Measurements from ENCODE around the gene LYSET. TPM values are rescaled to one million over a fixed set of nuclear protein-coding genes. Genes with fewer than 3 reads are reported as not detected.

LYSET gene
- total RNA-seq, 3 donors from 2014 or later: 10.8 to 14.9 (median 11.4) TPM

- Histone ChIP-seq H3K27me3 (no peaks in the 10 kb centered on the region), H3K4me3 (no peak overlapping the region), H3K4me1 (no peaks in the 10 kb centered on the region), H3K27ac (no peak overlapping the region), H3K9me3 (no peaks in the 10 kb centered on the region), H3K36me3 (no peaks in the 10 kb centered on the region)
- intact Hi-C loops (cut with DNase I; ENCODE audit: low total_unique reads): no loop called here
- no peak for DNase-seq (ENCODE audit: low spot score in 2 of 2)
- TF ChIP-seq POLR2AphosphoS5 (IDR thresholded peaks at IDR 0.05) (no peak), POLR2A (IDR thresholded peaks at IDR 0.05) (no peak), CTCF (IDR thresholded peaks at IDR 0.05) (no peak)
These were observed 42.1 kb upstream of the LYSET start for GRCh38 chr14:93142854-93143652.

- Histone ChIP-seq H3K4me1 (no peaks in the 10 kb centered on the region), H3K36me3 (no peaks in the 10 kb centered on the region), H3K9me3 (no peaks in the 10 kb centered on the region), H3K27me3 (no peaks in the 10 kb centered on the region), H3K27ac (no peak overlapping the region), H3K4me3 (no peak overlapping the region)
- intact Hi-C loops (cut with DNase I; ENCODE audit: low total_unique reads): no loop called here
- no peak for TF ChIP-seq POLR2AphosphoS5 (IDR thresholded peaks at IDR 0.05)
- DNase-seq (ENCODE audit: low spot score in 2 of 2): no peak
These were observed 39.0 kb upstream of the LYSET start for GRCh38 chr14:93146119-93146518.

- Histone ChIP-seq H3K9me3 (no peaks in the 10 kb centered on the region), H3K36me3 (no peaks in the 10 kb centered on the region), H3K4me1 (no peaks in the 10 kb centered on the region), H3K27ac (no peak overlapping the region), H3K4me3 (no peak overlapping the region), H3K27me3 (no peaks in the 10 kb centered on the region)
- DNase-seq (ENCODE audit: low spot score in 2 of 2): no peak
- no peak for TF ChIP-seq CTCF (IDR thresholded peaks at IDR 0.05)
- TF ChIP-seq POLR2AphosphoS5 (IDR thresholded peaks at IDR 0.05): no peak
- TF ChIP-seq POLR2A (IDR thresholded peaks at IDR 0.05): no peak
- intact Hi-C loops (cut with DNase I; ENCODE audit: low total_unique reads): no loop called here
These were observed 36.1 kb upstream of the LYSET start for GRCh38 chr14:93148979-93149378.

- intact Hi-C loops (cut with DNase I; ENCODE audit: low total_unique reads): no loop called here
- no peak for TF ChIP-seq CTCF (IDR thresholded peaks at IDR 0.05)
- TF ChIP-seq POLR2A (IDR thresholded peaks at IDR 0.05): no peak
- no peak for TF ChIP-seq POLR2AphosphoS5 (IDR thresholded peaks at IDR 0.05)
- DNase-seq (ENCODE audit: low spot score in 2 of 2): no peak
- Histone ChIP-seq H3K4me3 (no peak overlapping the region), H3K36me3 (no peaks in the 10 kb centered on the region), H3K9me3 (no peaks in the 10 kb centered on the region), H3K27me3 (no peaks in the 10 kb centered on the region), H3K4me1 (no peaks in the 10 kb centered on the region), H3K27ac (no peak overlapping the region)
These were observed 34.6 kb upstream of the LYSET start for GRCh38 chr14:93150227-93151208.

- intact Hi-C loops (cut with DNase I; ENCODE audit: low total_unique reads): no loop called here
- TF ChIP-seq POLR2A (IDR thresholded peaks at IDR 0.05): no peak
- no peak for TF ChIP-seq POLR2AphosphoS5 (IDR thresholded peaks at IDR 0.05)
- no peak for TF ChIP-seq CTCF (IDR thresholded peaks at IDR 0.05)
- no peaks in the 10 kb centered on the region for H3K36me3 ChIP-seq
These were observed 32.0 kb upstream of the LYSET start for GRCh38 chr14:93153121-93153520.

More at GRCh38 chr14:93153121-93153520, 32.0 kb upstream of the LYSET start:
- Histone ChIP-seq H3K4me3 (no peak overlapping the region), H3K9me3 (no peaks in the 10 kb centered on the region), H3K27me3 (no peaks in the 10 kb centered on the region), H3K4me1 (no peaks in the 10 kb centered on the region), H3K27ac (no peak overlapping the region)
- no peak for DNase-seq (ENCODE audit: low spot score in 2 of 2)
